HG03039 (cell line): Measurements from ENCODE around the gene DUSP21.
"Not testable (repeated sequence)": the region's sequence is repeated elsewhere in the genome, so short reads cannot be mapped to it uniquely, and the experiment has no call there.

ENCODE experiments used
- ATAC-seq: cut with Tn5 transposase; IDR thresholded peaks from one replicate; pipeline ENCODE4 v1.9.1; 2021; ENCODE audit warnings: mild to moderate bottlenecking, moderate library complexity; ENCODE audit not compliant: unreplicated experiment

The DUSP21 gene

GRCh38 chrX:44875185-44875489 lies 31.3 kb downstream of the DUSP21 start:
- ATAC-seq: no peak

- ATAC-seq: no peak
Observed at GRCh38 chrX:44876086-44876485, 32.3 kb downstream of the DUSP21 start.

- no peak for ATAC-seq
Observed at GRCh38 chrX:44876767-44877166, 32.9 kb downstream of the DUSP21 start.

- no peak for ATAC-seq
Observed at GRCh38 chrX:44878780-44879179, 35.0 kb downstream of the DUSP21 start.

GRCh38 chrX:44881549-44881948 lies 37.7 kb downstream of the DUSP21 start:
- no peak for ATAC-seq

- ATAC-seq: no peak
Observed at GRCh38 chrX:44882635-44883034, 38.8 kb downstream of the DUSP21 start.

- no peak for ATAC-seq
Observed at GRCh38 chrX:44884944-44885343, 41.1 kb downstream of the DUSP21 start.

GRCh38 chrX:44889824-44890223 lies 46.0 kb downstream of the DUSP21 start:
- no peak for ATAC-seq

- ATAC-seq: no peak
Observed at GRCh38 chrX:44890247-44890646, 46.4 kb downstream of the DUSP21 start.

- not testable (repeated sequence) for ATAC-seq
Observed at GRCh38 chrX:44890687-44891086, 46.9 kb downstream of the DUSP21 start.

- no peak for ATAC-seq
Observed at GRCh38 chrX:44891642-44892041, 47.8 kb downstream of the DUSP21 start.
